ENCODE results near the gene GPR82. TPM values are rescaled to one million over a fixed set of nuclear protein-coding genes. Genes with fewer than 3 reads are reported as not detected.

The GPR82 gene
- polyA plus RNA-seq, 2 of the 4 experiments (the other 2 are of a cell fraction) = not detected

GRCh38 chrX:41686788-41687187 is 37.2 kb upstream of the GPR82 start (continued):
- TF ChIP-seq ESRRA (IDR thresholded peaks at IDR 0.05; ENCODE audit: borderline replicate concordance, low read length) (no peak), PBX3 (IDR thresholded peaks at IDR 0.05) (no peak), MAFK (IDR thresholded peaks at IDR 0.05; ENCODE audit: partially characterized antibody) (no peak)

GRCh38 chrX:41688156-41688555 is 35.8 kb upstream of the GPR82 start:
- 85% methylated on average over 2 of the region's 2 CpGs for WGBS (ENCODE audit: missing lambda C conversion rate)
- no peak overlapping the region for H3K4me3 ChIP-seq
- H3K4me2 ChIP-seq = no peak overlapping the region
- peak; percentile 56 for FAIRE-seq
- no peak for TF ChIP-seq ESRRA (IDR thresholded peaks at IDR 0.05; ENCODE audit: borderline replicate concordance, low read length)
- TF ChIP-seq FOSL2 (IDR thresholded peaks at IDR 0.05) = no peak
- no peak for TF ChIP-seq FOSL2 (CRISPR knock-in tag; IDR thresholded peaks at IDR 0.05)
- no peak for TF ChIP-seq SMC3 (IDR thresholded peaks at IDR 0.05)
- TF ChIP-seq MAZ (IDR thresholded peaks at IDR 0.05; ENCODE audit: borderline replicate concordance, low read depth, low read length) = no peak
- no peak for TF ChIP-seq JUNB (IDR thresholded peaks at IDR 0.05)
- no peak for TF ChIP-seq HMGXB4 (CRISPR knock-in tag; IDR thresholded peaks at IDR 0.05; ENCODE audit: borderline replicate concordance)
- no peak for TF ChIP-seq HOXB13 (CRISPR knock-in tag; IDR thresholded peaks at IDR 0.05; ENCODE audit: low read depth)
- no peak for TF ChIP-seq ZFP36 (IDR thresholded peaks at IDR 0.05; ENCODE audit: borderline replicate concordance, partially characterized antibody)
- TF ChIP-seq TP53 (CRISPR knock-in tag; IDR thresholded peaks at IDR 0.05) = no peak
- TF ChIP-seq FOXS1 (CRISPR knock-in tag; IDR thresholded peaks at IDR 0.05) = no peak
- TF ChIP-seq USF2 (IDR thresholded peaks at IDR 0.05) = no peak
- TF ChIP-seq SREBF2 (IDR thresholded peaks at IDR 0.05) = no peak
- no peak for TF ChIP-seq KDM5A (IDR thresholded peaks at IDR 0.05)
- no peak for TF ChIP-seq RCOR1 (IDR thresholded peaks at IDR 0.05; ENCODE audit: low read depth, low read length)
- TF ChIP-seq RFX5 (IDR thresholded peaks at IDR 0.05) = no peak
- TF ChIP-seq EP300 (IDR thresholded peaks at IDR 0.05) = no peak
- TF ChIP-seq TFCP2L1 (CRISPR knock-in tag; IDR thresholded peaks at IDR 0.05) = no peak
- no peak for TF ChIP-seq ZC3H11A (IDR thresholded peaks at IDR 0.05)
- no peak for TF ChIP-seq CEBPB (IDR thresholded peaks at IDR 0.05)
- H3K4me1 ChIP-seq = no peaks in the 10 kb centered on the region
- CTCF ChIA-PET = interaction anchor here (0.7 kb wide), 1 partner anchor 175 kb away, joined by 3 read pairs; no protein-coding TSS in a partner anchor
- DNase-seq (ENCODE audit: low read depth in 1 of 2, low spot score in 1 of 2) = no peak
- POLR2A ChIA-PET = no interaction called here
- H3K27ac ChIP-seq = no peak overlapping the region
- no peaks in the 10 kb centered on the region for H3K9me3 ChIP-seq
- no peak for ATAC-seq

- CTCF ChIA-PET = interaction anchor here (0.7 kb wide), 1 partner anchor 176 kb away, joined by 3 read pairs; no protein-coding TSS in a partner anchor
- no peak for DNase-seq (ENCODE audit: low read depth in 1 of 2, low spot score in 1 of 2)
- TF ChIP-seq CEBPB (IDR thresholded peaks at IDR 0.05) = no peak
- no peak for TF ChIP-seq EP300 (IDR thresholded peaks at IDR 0.05)
- WGBS (ENCODE audit: missing lambda C conversion rate) = 87% methylated on average over 8 of the region's 8 CpGs
- Histone ChIP-seq H3K9me3 (no peaks in the 10 kb centered on the region), H3K4me1 (no peaks in the 10 kb centered on the region), H3K4me3 (no peak within 1 kb of the TSS), H3K4me2 (no peak within 1 kb of the TSS), H3K27ac (no peak within 1 kb of the TSS)
- FAIRE-seq = peak; percentile 18
- POLR2A ChIA-PET = no interaction called here
- ATAC-seq = no peak
These were observed 35.1 kb upstream of the GPR82 start, which contains the start of gene GPR34 for GRCh38 chrX:41688835-41689234. TSS of gene GPR34 (plus strand) at chrX:41688973. CDS start at chrX:41695634, 6,661 bp downstream.

Data from A549 (cell line).